B cell (primary cell): ENCODE data around the gene CD86. TPM values are rescaled to one million over a fixed set of nuclear protein-coding genes. Genes with fewer than 3 reads are reported as not detected.
A peak's percentile ranks its signal among the peaks of the same experiment; 100 is the strongest.

Experiments used
- ATAC-seq: fragments of 200-7000 bp; cut with Tn5 transposase; one replicate; pipeline ENCODE4 v1.10.0; 2021; ENCODE audit warnings: low read depth, mild to moderate bottlenecking, moderate number of reproducible peaks, moderate library complexity
- CTCF ChIA-PET: fragments of 350-600 bp; sonication (Branson Sonifier 250); formaldehyde crosslinking; loops from one replicate; lab custom pipeline; 2021; ENCODE audit warnings: antibody characterized with exemption, inconsistent platforms; lab: Charles Lee
- POLR2A ChIA-PET: fragments of 350-600 bp; sonication (Branson Sonifier 250); formaldehyde crosslinking; loops from one replicate; lab custom pipeline; 2021; ENCODE audit warnings: antibody characterized with exemption; lab: Charles Lee
- DNase-seq: peaks from one replicate; pipeline ENCODE4 v3.0.0; 2013
- H2AFZ ChIP-seq: 2 replicates; pipeline ENCODE4 v1.6.1; 2012; ENCODE audit warnings: mild to moderate bottlenecking, low read depth, low read length; ENCODE audit not compliant: insufficient read depth, poor library complexity, severe bottlenecking
- H3K27ac ChIP-seq, 2 donors: 1 replicate in 1 of 2; 2 replicates in 1 of 2; pipeline ENCODE4 v1.5.1; 2012 to 2013; ENCODE audit warnings: low read length in 2 of 2, mild to moderate bottlenecking in 2 of 2, moderate library complexity in 1 of 2
- H3K27me3 ChIP-seq, 4 experiments: fragments of 200-600 bp in 1 of 4; sonication (generic) in 1 of 4; replicated peaks in 1 of 4; 1 replicate in 2 of 4; 2 replicates in 2 of 4; pipeline versions ENCODE4 v1.6.1 to v1.7.0; 2013 to 2016; ENCODE audit warnings: low read length in 3 of 4, mild to moderate bottlenecking in 2 of 4, mixed read lengths in 1 of 4, moderate library complexity in 1 of 4; ENCODE audit not compliant: insufficient read depth in 4 of 4, control insufficient read depth in 3 of 4; ENCODE audit errors: control extremely low read depth in 1 of 4
- H3K36me3 ChIP-seq, 2 experiments: replicated peaks in 1 of 2; 1 replicate in 1 of 2; 2 replicates in 1 of 2; pipeline versions ENCODE4 v1.6.1 to v1.7.1; 2013; ENCODE audit warnings: low read length in 1 of 2; ENCODE audit not compliant: insufficient read depth in 2 of 2, control insufficient read depth in 1 of 2; ENCODE audit errors: control extremely low read depth in 1 of 2, extremely low read depth in 1 of 2
- H3K4me1 ChIP-seq, 2 donors: fragments of 200-600 bp in 1 of 2; sonication (generic) in 1 of 2; 1 replicate in 1 of 2; 2 replicates in 1 of 2; pipeline versions ENCODE4 v1.5.1 to v1.6.1; 2013 to 2017; ENCODE audit warnings: low read length in 2 of 2; ENCODE audit not compliant: control insufficient read depth in 2 of 2, insufficient read depth in 2 of 2
- H3K4me2 ChIP-seq: replicated peaks from 2 replicates; pipeline ENCODE3; 2012; ENCODE audit warnings: mild to moderate bottlenecking, low read depth, low read length; ENCODE audit not compliant: poor library complexity, severe bottlenecking
- H3K4me3 ChIP-seq, 5 experiments: fragments of 200-600 bp in 1 of 5; sonication (generic) in 1 of 5; 1 replicate in 3 of 5; 2 replicates in 2 of 5; pipeline versions ENCODE4 v1.5.1 to v1.7.0; 2011 to 2016; ENCODE audit warnings: low read length in 4 of 5, mild to moderate bottlenecking in 4 of 5, low read depth in 2 of 5, control low read depth in 1 of 5, moderate library complexity in 1 of 5; ENCODE audit not compliant: insufficient read depth in 1 of 5; ENCODE audit errors: control extremely low read depth in 1 of 5, extremely low read depth in 1 of 5
- H3K79me2 ChIP-seq: fragments of 200-600 bp; sonication (generic); one replicate; pipeline ENCODE4 v1.6.0; 2016; ENCODE audit warnings: low read length; ENCODE audit not compliant: control insufficient read depth, insufficient read depth
- H3K9ac ChIP-seq: fragments of 200-600 bp; sonication (generic); 2 replicates; pipeline ENCODE4 v1.6.1; 2017; ENCODE audit warnings: mild to moderate bottlenecking, low read length, moderate library complexity
- H3K9me3 ChIP-seq, 3 donors: one replicate each; pipeline versions ENCODE4 v1.6.1 to v1.7.1; 2013; ENCODE audit warnings: low read length in 2 of 3; ENCODE audit not compliant: control insufficient read depth in 2 of 3, insufficient read depth in 1 of 3; ENCODE audit errors: control extremely low read depth in 1 of 3
- H4K20me1 ChIP-seq: 2 replicates; pipeline ENCODE4 v1.6.0; 2012; ENCODE audit warnings: mild to moderate bottlenecking, low read length; ENCODE audit not compliant: insufficient read depth, control insufficient read depth, poor library complexity, severe bottlenecking
- H3K27ac Mint-ChIP-seq: one replicate; pipeline ENCODE4 v1.8.0; 2021; ENCODE audit warnings: mixed read lengths
- H3K27me3 Mint-ChIP-seq: one replicate; pipeline ENCODE4 v1.8.0; 2021; ENCODE audit warnings: mixed read lengths
- H3K4me1 Mint-ChIP-seq: one replicate; pipeline ENCODE4 v1.8.0; 2021; ENCODE audit warnings: mixed read lengths
- H3K4me3 Mint-ChIP-seq: one replicate; pipeline ENCODE4 v1.8.0; 2021; ENCODE audit warnings: mixed read lengths
- H3K9me3 Mint-ChIP-seq: one replicate; pipeline ENCODE4 v1.8.0; 2022; ENCODE audit warnings: mixed read lengths; ENCODE audit not compliant: insufficient read depth
- CTCF ChIP-seq: fragments of 200-600 bp; IDR thresholded peaks from one replicate; pipeline ENCODE4 v1.8.0; 2022; ENCODE audit warnings: antibody characterized with exemption, mild to moderate bottlenecking
- EZH2 ChIP-seq: IDR thresholded peaks from 2 replicates; pipeline ENCODE4 v1.6.1; 2012; ENCODE audit warnings: borderline replicate concordance, low read depth, mild to moderate bottlenecking, moderate library complexity, low read length; ENCODE audit not compliant: insufficient read depth, poor library complexity, severe bottlenecking
- WGBS: methylation state at CpG from one replicate; pipeline ENCODE4 v1.1.5; 2013; ENCODE audit warnings: missing lambda C conversion rate; ENCODE audit not compliant: insufficient coverage; 5-methylcytosine and 5-hydroxymethylcytosine counted together
- intact Hi-C: fragments of 100-400 bp; cut with micrococcal nuclease; formaldehyde crosslinking; loops from one replicate; pipeline ENCODE4 v1.10.0; 2022
- polyA plus RNA-seq: library from polyadenylated mRNA; depleted of rRNA; stranded (reverse); fragments of >200 nt; gene quantifications from 2 replicates; pipeline ENCODE4 v1.2.3, GENCODE V29; 2012
- total RNA-seq, 2 donors: library from RNA; stranded (reverse); fragments of 120-200 nt in 1 of 2; gene quantifications; 1 replicate in 1 of 2; 2 replicates in 1 of 2; pipeline versions ENCODE4 v1.2.3 to v1.2.4, GENCODE V29; 2013 to 2022

Gene CD86
- total and polyA plus RNA-seq, 2 donors (not counting 1 experiment from before 2014, with no cell fraction given): 31.5 to 38.2 TPM

GRCh38 chr3:122101646-122102045, 46.5 kb downstream of the CD86 start:
- peak overlapping the region; percentile 46 for H3K4me2 ChIP-seq

More at GRCh38 chr3:122101646-122102045, 46.5 kb downstream of the CD86 start:
- Histone ChIP-seq H3K79me2 (peaks cover 5% of the 10 kb centered on the region), H3K9me3 (no peaks in the 10 kb centered on the region), H4K20me1 (no peaks in the 10 kb centered on the region), H3K9ac (no peak overlapping the region), H3K27ac (no peak overlapping the region), H3K4me1 (peaks cover 6 to 13% of the 10 kb centered on the region in 2 donors), H3K36me3 (no peaks in the 10 kb centered on the region), H3K4me3 (no peak overlapping the region), H3K27me3 (no peaks in the 10 kb centered on the region), H2AFZ (peak overlapping the region; percentile 52)
- no peaks in the 10 kb centered on the region for H3K9me3 Mint-ChIP-seq
- intact Hi-C loops: loop anchor here (1.0 to 5.0 kb wide), 3 partner anchors 157 to 283 kb away; partner anchors contain the start of gene FAM162A
- H3K27me3 Mint-ChIP-seq: no peaks in the 10 kb centered on the region
- ChIA-PET CTCF (interaction anchor here (0.6 to 8.0 kb wide), 32 partner anchors 9 to 1154 kb away, joined by 3 to 145 read pairs (median 4); partner anchors contain the start of genes FAM162A and WDR5B), POLR2A (no interaction called here)
- DNase-seq: peak; percentile 78
- peak overlapping the region; percentile 11 for H3K27ac Mint-ChIP-seq
- peak; percentile 59 for ATAC-seq
- peak overlapping the region; percentile 82 for H3K4me3 Mint-ChIP-seq
- WGBS: no CpG with 5 or more reads among the region's 3 CpGs
- peaks cover 24% of the 10 kb centered on the region for H3K4me1 Mint-ChIP-seq
- TF ChIP-seq EZH2 (no peak), CTCF (peak; percentile 73)
